IMR-90 (cell line): ENCODE results near the gene NCOA3. TPM values are rescaled to one million over a fixed set of nuclear protein-coding genes. Genes with fewer than 3 reads are reported as not detected.
A peak's percentile ranks its signal among the peaks of the same experiment; 100 is the strongest.

Experiments used
- ATAC-seq: fragments of 200-7000 bp; cut with Tn5 transposase; 2 replicates; pipeline ENCODE4 v1.9.1; 2020; ENCODE audit warnings: low read depth, mild to moderate bottlenecking, moderate library complexity
- BruUV-seq: library from RNA; stranded (reverse); fragments of 400-500 nt; replicated peaks from 2 replicates; lab custom pipeline; 2021; lab: Mats Ljungman, UMichigan
- CTCF ChIA-PET: fragments of 300-600 bp; formaldehyde crosslinking; extraction: SDS; loops from one replicate; lab custom pipeline; 2021; ENCODE audit warnings: antibody characterized with exemption; lab: Yijun Ruan, JAX
- POLR2A ChIA-PET: fragments of 300-600 bp; sonication (Branson Sonifier 250); formaldehyde crosslinking; loops from one replicate; lab custom pipeline; 2022; ENCODE audit warnings: antibody characterized with exemption; ENCODE audit not compliant: unreplicated experiment; lab: Charles Lee
- DNase-seq: peaks from one replicate; pipeline ENCODE4 v3.0.0; 2013
- H2AFZ ChIP-seq: replicated peaks from 2 replicates; pipeline ENCODE3; 2013; ENCODE audit warnings: low read length, mild to moderate bottlenecking; ENCODE audit not compliant: poor library complexity
- H2AK5ac ChIP-seq: 2 replicates; pipeline ENCODE4 v1.6.1; 2013; ENCODE audit warnings: low read depth, low read length, inconsistent platforms
- H2AK9ac ChIP-seq: replicated peaks from 2 replicates; pipeline ENCODE3; 2013; ENCODE audit warnings: mild to moderate bottlenecking, low read depth, low read length, moderate library complexity; ENCODE audit not compliant: poor library complexity
- H2BK120ac ChIP-seq: 2 replicates; pipeline ENCODE4 v1.6.1; 2013; ENCODE audit warnings: low read depth, low read length, inconsistent platforms
- H2BK15ac ChIP-seq: 3 replicates; pipeline ENCODE4 v1.6.1; 2013; ENCODE audit warnings: low read depth, low read length, inconsistent platforms
- H2BK20ac ChIP-seq: 2 replicates; pipeline ENCODE4 v1.6.1; 2013; ENCODE audit warnings: low read depth, mild to moderate bottlenecking, inconsistent platforms, low read length, moderate library complexity
- H2BK5ac ChIP-seq: 2 replicates; pipeline ENCODE4 v1.6.1; 2013; ENCODE audit warnings: mild to moderate bottlenecking, low read depth, low read length, inconsistent platforms; ENCODE audit not compliant: poor library complexity, severe bottlenecking
- H3K14ac ChIP-seq: replicated peaks from 2 replicates; pipeline ENCODE4 v1.6.1; 2013; ENCODE audit warnings: low read depth, low read length, inconsistent platforms
- H3K18ac ChIP-seq: 2 replicates; pipeline ENCODE4 v1.6.1; 2013; ENCODE audit warnings: low read depth, low read length, control low read depth
- H3K23ac ChIP-seq: 2 replicates; pipeline ENCODE4 v1.6.1; 2013; ENCODE audit warnings: low read depth, low read length, inconsistent platforms
- H3K27ac ChIP-seq: 2 replicates; pipeline ENCODE4 v1.5.1; 2013; ENCODE audit warnings: mild to moderate bottlenecking, control low read depth, low read length; ENCODE audit not compliant: insufficient read depth
- H3K27me3 ChIP-seq: 2 replicates; pipeline ENCODE4 v1.6.1; 2013; ENCODE audit warnings: low read length; ENCODE audit not compliant: control insufficient read depth, insufficient read depth
- H3K36me3 ChIP-seq: 2 replicates; pipeline ENCODE4 v1.6.1; 2013; ENCODE audit warnings: low read length, mixed read lengths; ENCODE audit not compliant: control insufficient read depth, insufficient read depth
- H3K4ac ChIP-seq: 2 replicates; pipeline ENCODE4 v1.6.1; 2013; ENCODE audit warnings: low read depth, low read length, inconsistent platforms
- H3K4me1 ChIP-seq: 2 replicates; pipeline ENCODE4 v1.6.1; 2013; ENCODE audit warnings: low read length, mixed read lengths; ENCODE audit not compliant: control insufficient read depth, insufficient read depth
- H3K4me2 ChIP-seq: 2 replicates; pipeline ENCODE4 v1.6.1; 2013; ENCODE audit warnings: low read depth, mild to moderate bottlenecking, control low read depth, low read length, moderate library complexity
- H3K4me3 ChIP-seq: 2 replicates; pipeline ENCODE4 v1.5.1; 2013; ENCODE audit warnings: low read depth, mild to moderate bottlenecking, control low read depth, low read length, moderate library complexity; ENCODE audit not compliant: insufficient read depth
- H3K56ac ChIP-seq: 2 replicates; pipeline ENCODE4 v1.6.1; 2013; ENCODE audit warnings: low read length, inconsistent platforms; ENCODE audit not compliant: insufficient read depth; ENCODE audit errors: extremely low read depth
- H3K79me1 ChIP-seq, 2 experiments: 2 replicates each; pipeline ENCODE4 v1.6.1; 2013; ENCODE audit warnings: low read length in 2 of 2, inconsistent platforms in 1 of 2, low read depth in 1 of 2
- H3K9ac ChIP-seq: 2 replicates; pipeline ENCODE4 v1.6.1; 2013; ENCODE audit warnings: low read depth, low read length, control low read depth
- H3K9me1 ChIP-seq: 2 replicates; pipeline ENCODE4 v1.6.1; 2013; ENCODE audit warnings: low read length, inconsistent platforms; ENCODE audit not compliant: insufficient read depth
- H3K9me3 ChIP-seq: 2 replicates; pipeline ENCODE4 v1.6.1; 2013; ENCODE audit warnings: low read length; ENCODE audit not compliant: control insufficient read depth, insufficient read depth
- H4K20me1 ChIP-seq: 2 replicates; pipeline ENCODE4 v1.6.1; 2013; ENCODE audit warnings: low read length, inconsistent platforms; ENCODE audit not compliant: insufficient read depth
- H4K5ac ChIP-seq: 2 replicates; pipeline ENCODE4 v1.6.1; 2013; ENCODE audit warnings: mild to moderate bottlenecking, low read depth, low read length, control low read depth
- H4K8ac ChIP-seq, 2 experiments: 2 replicates each; pipeline ENCODE4 v1.6.1; 2013; ENCODE audit warnings: low read depth in 2 of 2, low read length in 2 of 2, control low read depth in 1 of 2, inconsistent platforms in 1 of 2
- H4K91ac ChIP-seq: 2 replicates; pipeline ENCODE4 v1.6.1; 2013; ENCODE audit warnings: low read depth, low read length, inconsistent platforms; ENCODE audit not compliant: insufficient read depth
- BHLHE40 ChIP-seq: fragments of 150-350 bp; IDR thresholded peaks from 2 replicates; pipeline ENCODE4 v1.6.1; 2016; ENCODE audit warnings: mild to moderate bottlenecking, low read depth, low read length
- CEBPB ChIP-seq: IDR thresholded peaks from 2 replicates; pipeline ENCODE4 v1.6.1; 2012; ENCODE audit warnings: low read depth, low read length, improper control_type of control experiment
- CHD1 ChIP-seq: IDR thresholded peaks from 2 replicates; pipeline ENCODE4 v1.6.1; 2012; ENCODE audit warnings: low read depth, low read length, improper control_type of control experiment
- ELK1 ChIP-seq: fragments of 150-350 bp; IDR thresholded peaks from 2 replicates; pipeline ENCODE4 v1.6.1; 2016; ENCODE audit warnings: low read depth, mild to moderate bottlenecking, low read length, moderate library complexity, borderline replicate concordance
- FOS ChIP-seq: fragments of 150-350 bp; IDR thresholded peaks from 2 replicates; pipeline ENCODE4 v1.6.1; 2016; ENCODE audit warnings: low read depth, low read length
- MXI1 ChIP-seq: IDR thresholded peaks from 2 replicates; pipeline ENCODE4 v1.6.1; 2012; ENCODE audit warnings: low read depth, mild to moderate bottlenecking, low read length, moderate library complexity, borderline replicate concordance
- RFX5 ChIP-seq: IDR thresholded peaks from 2 replicates; pipeline ENCODE4 v1.8.0; 2012; ENCODE audit warnings: low read depth, mild to moderate bottlenecking, low read length, moderate library complexity
- WGBS, 2 experiments: methylation state at CpG; one replicate each; pipeline versions ENCODE4 v1.1.5 to v1.1.7; 2013; ENCODE audit warnings: missing lambda C conversion rate in 2 of 2; ENCODE audit not compliant: insufficient read length in 1 of 2; ENCODE audit errors: extremely low coverage in 2 of 2; 5-methylcytosine and 5-hydroxymethylcytosine counted together
- dilution Hi-C: fragments of 300-500 bp; cut with HindIII; formaldehyde crosslinking; loops from one replicate; pipeline ENCODE4 v1.14.3; 2018; ENCODE audit warnings: low sequenced_read_pairs; ENCODE audit not compliant: unreplicated experiment
- in situ Hi-C: fragments of 300-500 bp; cut with MboI; formaldehyde crosslinking; loops from 3 replicates; pipeline ENCODE4 v1.14.3; 2019; ENCODE audit warnings: low sequenced_read_pairs, inconsistent platforms, mixed read lengths
- intact Hi-C: fragments of 100-400 bp; cut with micrococcal nuclease; formaldehyde crosslinking; loops from 2 replicates; pipeline ENCODE4 v1.10.0; 2022
- polyA plus RNA-seq, 3 experiments: library from polyadenylated mRNA; depleted of rRNA; stranded (reverse); fragments of >200 nt; gene quantifications; 2 replicates each; pipeline ENCODE4 v1.2.3, GENCODE V29; 2012; ENCODE audit warnings: low replicate concordance in 1 of 3
- total RNA-seq: library from RNA; depleted of rRNA; stranded (reverse); fragments of >200 nt; gene quantifications from 2 replicates; pipeline ENCODE4 v1.2.3, GENCODE V29; 2012

NCOA3 gene
- total and polyA plus RNA-seq, 2 of the 4 experiments (the other 2 are of a cell fraction), result 8.8 to 29.0 TPM

DNA sequence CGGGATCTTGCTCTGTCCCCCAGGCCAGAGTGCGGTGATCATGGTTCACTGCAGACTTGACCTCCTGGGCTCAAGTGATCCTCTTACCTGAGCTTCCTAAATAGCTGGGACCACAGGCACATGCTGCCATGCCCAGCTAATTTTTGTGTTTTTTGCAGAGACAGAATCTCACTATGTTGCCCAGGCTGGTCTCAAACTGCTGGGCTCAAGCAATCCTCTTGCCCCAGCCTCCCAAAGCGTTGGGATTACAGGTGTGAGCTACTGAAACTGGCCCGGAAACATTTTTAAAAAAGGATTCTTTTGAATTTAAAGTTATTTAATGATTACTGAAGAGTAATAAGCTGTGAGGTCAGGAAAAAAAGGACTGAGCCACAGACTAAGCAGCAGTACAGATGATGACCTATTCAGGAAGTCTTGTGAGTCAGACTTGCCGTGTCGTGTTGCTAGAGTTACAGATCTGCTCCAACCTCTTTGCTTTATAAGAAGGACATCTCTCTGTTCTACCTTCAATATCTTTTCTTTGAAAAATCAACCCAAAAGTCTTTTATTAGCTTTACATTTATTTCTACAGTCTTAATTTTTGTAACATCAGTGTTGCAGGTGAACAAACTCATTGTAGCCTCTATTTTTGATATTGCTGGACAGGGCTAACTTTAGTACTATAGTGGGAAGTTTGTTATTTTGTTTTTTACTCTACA is 108.7 kb downstream of the NCOA3 start:
- peak; percentile 92 for DNase-seq
- WGBS, 2 experiments, result 100% methylated on average over 1 of the region's 6 CpGs; no CpG with 5 or more reads in 1 of the 2 experiments
- Histone ChIP-seq H3K4ac (peak overlapping the region; percentile 55; the same call in 1 of the 2 replicates), H3K23ac (no peak overlapping the region), H3K79me1 (peaks cover 10 to 37% of the 10 kb centered on the region in 2 experiments), H3K27ac (peak overlapping the region; percentile 74), H4K8ac (peak overlapping the region in 1 of 2 experiments; percentile 39; a peak in 3 of 4 replicates), H3K4me2 (0 out of 2 replicates have a peak overlapping the region, but pooled peaks have one; percentile 11), H4K91ac (no peak overlapping the region), H2AK9ac (no peak overlapping the region), H2BK15ac (peak overlapping the region; percentile 35; the same call in 1 of the 3 replicates), H3K18ac (no peak overlapping the region), H4K5ac (0 out of 2 replicates have a peak overlapping the region, but pooled peaks have one; percentile 22), H3K4me1 (peaks cover 7% of the 10 kb centered on the region), H3K9me1 (peaks cover 5% of the 10 kb centered on the region), H3K36me3 (no peaks in the 10 kb centered on the region), H3K9ac (no peak overlapping the region; the same call in 1 of the 2 replicates), H3K9me3 (no peaks in the 10 kb centered on the region), H2BK5ac (peak overlapping the region; percentile 63), H2AFZ (no peak overlapping the region), H3K4me3 (no peak overlapping the region), H3K14ac (peak overlapping the region; percentile 69; the same call in 1 of the 2 replicates), H3K27me3 (no peaks in the 10 kb centered on the region), H4K20me1 (no peaks in the 10 kb centered on the region), H3K56ac (no peak overlapping the region), H2AK5ac (peak overlapping the region; percentile 57), H2BK120ac (peak overlapping the region; percentile 31; the same call in 1 of the 2 replicates), H2BK20ac (peak overlapping the region; percentile 12; the same call in 1 of the 2 replicates)
- dilution Hi-C loops, result no loop called here
- in situ Hi-C loops, result no loop called here
- intact Hi-C loops, result no loop called here
- BruUV-seq, result no TSS peak
- peak; percentile 97 for ATAC-seq
- TF ChIP-seq MXI1, result no peak
- no peak for TF ChIP-seq CEBPB
- TF ChIP-seq BHLHE40, result no peak
- TF ChIP-seq ELK1, result no peak
- no peak for TF ChIP-seq RFX5
- TF ChIP-seq CHD1, result no peak
- peak; percentile 80 for TF ChIP-seq FOS
- ChIA-PET CTCF (interaction anchor here (0.5 to 2.2 kb wide), 6 partner anchors 10 to 1604 kb away, joined by 3 to 5 read pairs (median 3); no protein-coding TSS in a partner anchor), POLR2A (no interaction called here)
